CD4-positive, alpha-beta T cell treated with Interleukin-15 for 4 hours (primary cell): ENCODE measurements around the gene C2CD2.
A peak's percentile ranks its signal among the peaks of the same experiment; 100 is the strongest.
"Not testable (repeated sequence)": the region's sequence is repeated elsewhere in the genome, so short reads cannot be mapped to it uniquely, and the experiment has no call there.

Source experiments
- DNase-seq: peaks from one replicate; pipeline ENCODE4 v3.0.0-alpha.2; 2020; ENCODE audit warnings: low spot score

The C2CD2 gene

GRCh38 chr21:41953831-41954653 is at the start of gene C2CD2:
Gene C2CD2, minus strand, starts transcription at chr21:41954018. Its CDS starts 370 bp downstream, at chr21:41953648.
- DNase-seq: no peak

DNA sequence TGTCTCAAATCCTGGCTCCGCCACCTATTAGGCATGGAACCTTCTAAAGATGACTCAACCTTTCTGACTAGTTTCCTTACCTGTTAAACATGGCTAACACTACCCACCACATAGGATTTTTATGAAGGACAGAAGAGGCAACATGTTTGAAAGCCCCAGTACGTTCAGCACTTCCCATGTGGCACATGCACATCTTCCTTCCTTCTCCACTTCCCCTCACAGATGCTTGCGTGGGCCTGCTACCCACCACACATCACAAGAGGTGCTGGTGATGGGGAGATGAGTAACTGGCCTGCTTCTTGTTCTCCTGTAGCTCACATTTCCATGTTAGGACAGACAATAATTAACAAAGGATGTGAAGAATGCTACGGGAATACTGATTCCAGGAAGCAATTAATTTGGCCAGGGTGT is 49.2 kb upstream of the C2CD2 start:
- no peak for DNase-seq

GRCh38 chr21:42002421-42002958 is 48.7 kb upstream of the C2CD2 start:
- peak; percentile 60 for DNase-seq

GRCh38 chr21:42001781-42002180 is 48.0 kb upstream of the C2CD2 start:
- DNase-seq: no peak

DNA sequence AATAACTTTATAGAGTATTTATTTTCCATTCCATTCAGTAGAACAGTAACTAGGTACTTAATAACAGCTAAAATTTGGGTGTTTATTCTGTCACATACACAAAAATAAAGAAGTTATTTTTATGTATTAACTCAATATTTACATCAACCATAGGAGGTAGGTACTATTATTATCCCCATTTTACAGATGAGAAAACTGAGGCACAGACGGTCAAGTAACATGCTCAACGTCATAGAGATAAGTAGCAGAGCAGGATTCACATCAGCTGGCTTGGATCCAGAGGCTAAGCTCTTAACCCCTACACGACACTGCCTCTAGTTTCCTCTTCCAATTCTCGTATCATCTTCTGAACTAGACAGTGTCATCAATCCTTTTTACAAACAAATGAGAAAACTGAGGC is 47.1 kb upstream of the C2CD2 start:
- no peak for DNase-seq

DNA sequence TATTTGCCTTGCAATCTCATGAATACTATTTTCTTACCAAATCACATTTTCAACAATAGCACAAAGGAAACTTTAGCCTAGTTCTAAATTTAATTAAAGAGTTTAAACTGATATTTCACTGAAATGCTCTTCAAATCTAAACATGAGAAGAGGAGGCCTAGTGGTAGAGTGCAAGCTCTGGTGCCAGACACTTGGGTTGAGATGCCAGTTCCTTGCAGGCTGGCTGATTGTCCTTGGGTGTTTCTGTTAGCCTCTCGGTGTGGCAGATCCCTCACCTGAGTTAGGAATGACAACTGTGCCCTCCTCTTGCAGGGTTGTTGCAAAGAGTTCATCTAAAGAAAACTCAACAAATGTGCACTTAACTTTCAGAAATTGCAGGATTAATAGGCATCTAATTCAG is 43.8 kb upstream of the C2CD2 start:
- no peak for DNase-seq

DNA sequence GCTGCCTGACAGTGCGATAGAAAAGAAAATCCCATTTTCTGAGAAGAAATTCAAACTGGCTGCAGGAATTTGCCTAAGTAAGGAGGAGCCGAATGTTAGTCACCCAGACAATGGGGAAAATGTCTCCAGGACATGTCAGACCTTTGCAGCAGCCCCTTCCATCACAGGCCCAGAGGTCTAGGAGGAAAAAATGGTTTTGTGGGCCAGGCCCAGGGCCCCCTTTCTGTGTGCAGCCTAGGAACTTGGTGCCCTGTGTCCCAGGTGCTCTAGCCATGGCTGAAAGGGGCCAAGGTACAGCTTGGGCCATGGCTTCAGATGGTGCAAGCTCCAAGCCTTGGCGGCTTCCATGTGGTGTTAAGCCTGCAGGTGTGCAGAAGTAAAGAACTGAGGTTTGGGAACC is 41.8 kb upstream of the C2CD2 start:
- DNase-seq: no peak

GRCh38 chr21:41994613-41995012 is 40.8 kb upstream of the C2CD2 start:
- DNase-seq: not testable (repeated sequence)

- DNase-seq: no peak
Observed at GRCh38 chr21:41993744-41994143, 39.9 kb upstream of the C2CD2 start.

GRCh38 chr21:41992576-41992975 is 38.8 kb upstream of the C2CD2 start:
- DNase-seq: no peak

DNA sequence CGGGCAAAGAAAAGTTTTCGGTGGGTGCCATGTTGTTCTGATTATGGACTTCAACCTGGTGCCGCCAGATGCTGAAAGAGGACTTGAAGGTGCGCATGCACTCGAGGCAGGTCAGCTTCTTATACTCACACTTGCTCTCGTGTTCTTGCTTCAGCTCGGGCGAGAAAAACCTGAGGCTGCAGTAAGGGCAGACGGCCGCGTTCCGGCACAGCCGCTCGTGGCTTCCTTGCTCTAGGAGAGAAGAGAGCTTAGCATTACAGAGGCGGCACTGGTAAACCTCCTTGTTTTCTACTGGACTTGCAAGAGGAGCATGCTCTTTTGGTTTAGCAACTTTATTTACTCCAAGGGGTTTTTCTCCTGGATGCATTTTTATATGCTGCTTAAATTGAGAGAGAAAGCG is 37.8 kb upstream of the C2CD2 start:
- DNase-seq: no peak

GRCh38 chr21:41989698-41990097 is 35.9 kb upstream of the C2CD2 start:
- DNase-seq: no peak

DNA sequence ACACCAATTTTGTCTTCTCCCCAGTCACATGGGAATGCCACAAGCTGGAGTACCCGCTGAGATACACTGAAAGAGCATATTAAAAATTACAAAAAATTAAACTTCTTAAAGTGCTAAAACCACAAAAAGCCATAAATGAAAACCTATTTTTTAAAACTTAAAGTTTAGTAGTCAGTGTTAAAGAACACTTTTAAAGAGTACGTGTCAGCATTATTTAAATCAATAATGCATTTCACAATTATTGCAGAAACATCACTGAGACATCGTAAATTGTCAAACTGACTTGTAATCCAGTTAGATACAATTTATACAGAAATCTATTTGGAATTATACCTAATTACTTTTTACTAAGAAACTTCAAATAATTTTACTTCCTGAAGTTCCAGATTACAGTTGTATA is 33.5 kb upstream of the C2CD2 start:
- DNase-seq: no peak

DNA sequence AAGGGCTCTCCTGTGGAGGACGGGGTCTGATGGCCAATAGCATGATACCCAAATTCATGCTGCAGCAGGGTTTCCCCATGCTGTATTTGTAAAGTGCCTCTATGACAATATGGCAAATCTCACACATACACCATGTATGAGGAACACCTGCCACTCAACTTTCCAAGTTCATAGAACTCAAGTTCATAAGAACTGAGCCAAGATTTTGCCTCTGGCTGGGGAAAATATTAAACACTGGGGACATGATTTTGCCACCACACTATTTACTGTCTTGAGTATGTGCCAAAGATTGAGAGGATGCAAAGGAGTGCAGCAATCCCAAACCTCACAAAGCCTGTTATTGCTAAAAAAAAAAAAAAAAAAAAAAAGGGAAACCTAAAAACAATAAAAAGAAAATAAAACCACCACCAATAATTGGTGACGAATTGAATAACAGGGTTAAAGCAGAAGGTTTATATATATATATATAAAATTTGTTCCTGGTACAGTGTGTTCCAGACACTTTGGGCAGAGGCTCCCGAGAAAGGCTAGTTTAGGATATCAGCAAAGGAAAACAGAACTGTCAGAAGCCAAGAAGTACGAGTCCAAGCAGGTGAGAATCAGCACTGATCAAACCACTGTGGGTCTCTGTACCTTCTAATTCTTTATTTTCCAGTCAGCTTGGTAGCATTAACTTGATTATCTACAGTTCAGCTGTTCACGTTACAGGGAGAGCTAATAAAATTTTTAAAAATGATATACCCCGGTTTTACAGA is 32.0 kb upstream of the C2CD2 start:
- DNase-seq: no peak

- no peak for DNase-seq
Observed at GRCh38 chr21:41983229-41983628, 29.4 kb upstream of the C2CD2 start.

GRCh38 chr21:41980561-41980960 is 26.7 kb upstream of the C2CD2 start:
- DNase-seq: no peak

DNA sequence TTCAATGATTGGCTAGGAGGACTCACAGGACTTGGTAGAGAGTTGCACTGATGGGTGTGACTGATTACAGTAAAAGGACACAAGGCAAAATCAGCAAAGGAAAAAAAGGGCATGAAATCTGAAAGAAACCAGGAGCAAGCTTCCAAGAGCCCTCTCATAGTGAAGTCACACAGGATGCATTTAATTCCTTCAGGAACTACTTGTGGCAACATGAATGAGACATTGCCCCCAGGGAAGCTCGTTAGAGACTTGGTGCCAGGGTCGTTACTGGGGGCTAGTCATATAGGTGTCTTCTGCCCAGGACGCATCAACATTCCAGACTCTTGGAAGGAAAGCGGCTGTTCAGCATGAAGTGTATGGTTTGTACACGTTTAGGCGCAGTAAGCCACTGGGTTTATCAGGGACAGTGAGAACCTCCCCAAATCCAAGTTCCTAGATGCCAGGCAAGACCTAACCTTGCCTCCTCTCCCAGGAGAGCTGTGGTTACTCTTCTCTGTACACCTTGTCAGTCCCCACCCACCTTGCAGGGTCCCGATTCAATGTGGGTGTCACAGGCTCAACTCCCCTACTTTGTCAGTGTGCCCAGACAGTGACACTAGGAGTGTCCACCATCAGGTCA is 26.0 kb upstream of the C2CD2 start:
- no peak for DNase-seq

GRCh38 chr21:41979335-41979734 is 25.5 kb upstream of the C2CD2 start:
- no peak for DNase-seq

GRCh38 chr21:41977034-41977950 is 23.5 kb upstream of the C2CD2 start:
- DNase-seq: no peak

DNA sequence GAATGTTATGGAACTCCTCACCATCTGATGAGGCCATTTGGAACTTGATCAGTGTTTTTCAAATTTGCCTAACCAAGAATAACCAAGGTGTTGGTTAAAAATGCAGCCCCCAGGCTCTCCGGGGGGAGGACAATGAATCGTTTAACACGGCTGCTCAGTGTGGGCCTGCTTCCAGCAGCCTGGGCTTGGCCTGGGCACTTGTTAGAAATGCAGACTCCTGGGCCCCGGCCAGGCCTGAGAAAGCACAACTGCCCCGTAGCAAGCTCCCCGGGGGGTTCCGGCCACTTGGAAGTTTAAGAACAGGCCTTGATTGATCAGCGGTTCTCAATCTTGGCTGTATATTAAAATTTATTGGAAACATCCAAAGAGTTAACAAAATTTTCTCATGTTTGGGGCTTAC is 22.8 kb upstream of the C2CD2 start:
- no peak for DNase-seq

DNA sequence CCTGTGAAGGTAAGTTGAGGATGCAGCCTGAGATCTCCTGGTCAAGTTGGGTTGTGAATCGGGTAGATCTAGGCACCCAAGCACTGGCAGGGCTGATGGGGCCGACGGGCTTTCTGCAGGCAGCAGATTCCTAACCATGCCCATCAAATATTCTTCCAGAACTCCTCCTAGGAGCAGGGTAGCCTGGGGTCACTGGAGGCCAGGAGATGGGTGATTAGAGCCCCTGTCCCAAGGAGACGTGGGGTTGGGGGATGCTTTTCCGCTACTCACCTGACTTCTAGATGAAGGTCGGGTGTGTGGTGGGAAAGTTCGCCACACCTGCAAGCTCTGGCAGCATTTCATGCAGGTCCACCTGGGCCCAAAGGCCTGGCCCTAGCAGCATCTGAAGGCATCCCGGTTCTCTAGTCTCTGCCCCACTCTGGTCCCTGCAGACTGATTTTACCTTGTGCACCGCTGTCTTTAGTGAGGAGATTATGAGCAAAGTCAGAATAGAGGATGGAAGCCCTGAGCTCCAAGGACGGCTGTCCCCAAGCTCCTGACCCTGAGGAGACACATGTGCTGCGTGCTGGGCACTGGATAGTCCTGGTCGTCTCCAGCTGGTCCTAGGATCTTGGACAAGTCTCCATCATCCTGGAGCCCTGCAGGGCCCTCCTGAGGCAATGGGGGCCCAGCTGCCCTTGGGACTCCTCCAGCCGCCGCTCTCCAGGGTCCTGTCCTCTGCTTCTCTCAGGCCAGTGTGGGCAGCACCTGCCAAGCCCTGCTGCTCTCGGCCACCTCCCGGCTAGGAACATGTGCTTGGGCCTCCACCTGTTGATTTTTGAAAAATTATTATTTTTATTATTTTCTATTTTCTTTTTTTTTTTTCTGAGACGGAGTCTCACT is 21.8 kb upstream of the C2CD2 start:
- DNase-seq: no peak
